ENCODE data around the gene CBX5.
A peak's percentile ranks its signal among the peaks of the same experiment; 100 is the strongest.
"Not testable (repeated sequence)": the region's sequence is repeated elsewhere in the genome, so short reads cannot be mapped to it uniquely, and the experiment has no call there.

Gene CBX5

GRCh38 chr12:54294152-54294952 is 14.4 kb upstream of the CBX5 start:
- no peak for DNase-seq

GRCh38 chr12:54292931-54293241 is 13.0 kb upstream of the CBX5 start:
- no peak for DNase-seq

- DNase-seq, result no peak
Observed at GRCh38 chr12:54292083-54292930, 12.4 kb upstream of the CBX5 start.

GRCh38 chr12:54287261-54288157 is 7.6 kb upstream of the CBX5 start:
- no peak for DNase-seq

GRCh38 chr12:54286042-54287030 is 6.4 kb upstream of the CBX5 start:
- DNase-seq, result no peak

GRCh38 chr12:54285150-54286041 is 5.5 kb upstream of the CBX5 start:
- no peak for DNase-seq

GRCh38 chr12:54284070-54284780 is 4.3 kb upstream of the CBX5 start:
- not testable (repeated sequence) for DNase-seq

- DNase-seq, result no peak
Observed at GRCh38 chr12:54282949-54283593, 3.1 kb upstream of the CBX5 start.

- not testable (repeated sequence) for DNase-seq
Observed at GRCh38 chr12:54281694-54282093, 1.8 kb upstream of the CBX5 start.

GRCh38 chr12:54281261-54281638 is 1.3 kb upstream of the CBX5 start:
- DNase-seq, result not testable (repeated sequence)

- peak; percentile 99 for DNase-seq
Observed at GRCh38 chr12:54280468-54281260, 742 bp upstream of the CBX5 start, which contains the start of gene HNRNPA1. HNRNPA1 (plus strand) TSS chr12:54280726; CDS start chr12:54280808, 82 bp downstream.

- no peak for DNase-seq
Observed at GRCh38 chr12:54279227-54279631, 693 bp downstream of the CBX5 start.

- DNase-seq, result no peak
Observed at GRCh38 chr12:54277823-54278276, 2.1 kb downstream of the CBX5 start.

- DNase-seq, result no peak
Observed at GRCh38 chr12:54276368-54276767, 3.6 kb downstream of the CBX5 start.

- no peak for DNase-seq
Observed at GRCh38 chr12:54273981-54274380, 5.9 kb downstream of the CBX5 start.

- DNase-seq, result no peak
Observed at GRCh38 chr12:54272214-54272613, 7.7 kb downstream of the CBX5 start.

GRCh38 chr12:54270345-54270744 is 9.6 kb downstream of the CBX5 start:
- no peak for DNase-seq

GRCh38 chr12:54266852-54267251 is 13.1 kb downstream of the CBX5 start:
- no peak for DNase-seq
